Activated CD4-positive, CD25-positive, alpha-beta regulatory T cell treated with anti-CD3 and anti-CD28 coated beads, Interleukin-2, amount 50 U/mL, for 16 hours (primary cell): ENCODE results near the gene GTPBP3.

Source experiments
- DNase-seq: peaks from one replicate; pipeline ENCODE4 v3.0.0-alpha.2; 2020; ENCODE audit warnings: low read depth, low spot score

GTPBP3 gene

DNA sequence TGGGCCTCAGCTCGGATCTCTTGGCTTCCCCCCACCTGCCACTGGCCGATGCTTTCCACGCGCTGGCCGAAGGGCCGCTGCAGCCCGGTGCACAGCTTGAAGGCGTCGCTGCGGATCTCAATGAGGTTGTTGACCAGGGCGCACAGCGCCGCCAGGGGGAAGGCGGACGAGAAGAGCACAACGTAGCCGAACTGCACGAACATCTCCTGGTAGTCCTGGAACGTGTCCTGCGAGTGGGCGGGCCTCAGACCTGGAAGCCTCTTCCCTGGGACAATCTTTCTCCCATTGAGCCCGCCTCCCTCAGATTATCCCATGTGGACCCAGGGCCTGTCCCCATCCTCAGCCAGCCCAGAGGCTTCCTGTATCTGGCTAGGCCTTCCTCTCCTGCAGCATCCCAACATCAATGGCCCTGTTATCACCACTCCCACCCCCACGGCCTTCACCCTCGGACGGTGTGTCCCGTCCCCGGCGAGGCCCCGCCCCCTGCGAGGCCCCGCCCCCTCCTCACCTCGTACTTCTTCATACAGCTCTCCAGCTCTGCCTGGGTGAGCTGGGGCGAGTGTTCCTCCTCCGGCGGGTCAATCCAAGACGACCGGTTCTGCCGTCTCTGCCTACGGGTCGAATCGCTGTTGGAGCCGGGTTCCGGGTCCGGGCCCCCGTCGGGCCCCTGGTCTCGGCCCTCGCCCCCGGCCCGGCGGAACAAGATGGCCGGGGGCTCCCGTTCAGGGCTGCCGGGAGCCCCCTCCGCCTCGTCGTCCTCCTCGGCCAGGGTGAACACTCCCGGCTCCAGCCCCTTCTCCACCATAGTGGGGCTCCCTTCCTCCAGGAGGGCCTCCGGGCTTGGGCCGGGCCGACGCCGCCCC is 9.5 kb upstream of the GTPBP3 start:
- no peak for DNase-seq

GRCh38 chr19:17328517-17329365 is 8.6 kb upstream of the GTPBP3 start:
- no peak for DNase-seq

DNA sequence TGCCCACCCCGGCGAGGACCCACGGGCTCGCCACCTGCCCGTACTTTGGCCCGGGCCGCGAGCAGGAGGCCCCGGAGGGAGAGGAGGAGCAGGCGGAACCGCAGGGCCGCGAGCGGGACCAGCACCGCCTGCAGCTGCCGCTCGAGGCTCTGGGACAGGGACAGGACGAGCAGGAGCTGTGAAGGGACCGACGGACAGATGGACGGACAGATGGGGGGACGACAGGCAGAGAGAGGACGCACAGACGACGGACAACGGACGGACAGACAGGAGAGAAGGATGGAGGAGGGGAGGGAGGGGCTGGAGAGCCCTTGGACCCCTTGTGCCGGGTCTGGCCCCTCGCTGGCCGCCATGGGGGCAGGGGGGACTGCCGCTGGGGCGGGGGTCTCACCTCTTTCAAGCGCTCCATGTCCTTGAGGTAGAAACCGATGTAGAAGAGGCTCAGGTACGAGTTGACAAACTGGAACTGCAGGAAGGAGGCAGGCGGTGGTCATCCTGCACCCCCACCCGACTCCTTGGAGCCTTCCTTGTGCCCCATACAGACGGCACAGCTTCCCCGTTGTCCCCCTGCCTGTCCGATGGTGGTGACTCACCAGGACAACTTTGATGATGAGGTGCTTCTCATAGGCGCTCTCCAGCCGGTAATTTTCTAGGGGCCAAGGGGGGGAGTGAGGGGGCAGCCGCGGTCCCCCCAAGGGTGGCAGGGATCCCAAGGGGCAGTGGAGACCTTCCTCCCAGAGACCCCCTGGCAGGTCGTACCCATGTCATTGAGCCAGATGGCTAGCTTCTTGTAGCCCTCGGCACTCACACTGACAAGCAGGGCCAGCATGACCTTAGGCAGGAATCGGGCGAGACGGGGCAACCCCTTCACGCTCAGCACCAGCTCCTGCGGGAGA is 7.7 kb upstream of the GTPBP3 start:
- no peak for DNase-seq

- DNase-seq: no peak
Observed at GRCh38 chr19:17330262-17331044, 6.9 kb upstream of the GTPBP3 start.

DNA sequence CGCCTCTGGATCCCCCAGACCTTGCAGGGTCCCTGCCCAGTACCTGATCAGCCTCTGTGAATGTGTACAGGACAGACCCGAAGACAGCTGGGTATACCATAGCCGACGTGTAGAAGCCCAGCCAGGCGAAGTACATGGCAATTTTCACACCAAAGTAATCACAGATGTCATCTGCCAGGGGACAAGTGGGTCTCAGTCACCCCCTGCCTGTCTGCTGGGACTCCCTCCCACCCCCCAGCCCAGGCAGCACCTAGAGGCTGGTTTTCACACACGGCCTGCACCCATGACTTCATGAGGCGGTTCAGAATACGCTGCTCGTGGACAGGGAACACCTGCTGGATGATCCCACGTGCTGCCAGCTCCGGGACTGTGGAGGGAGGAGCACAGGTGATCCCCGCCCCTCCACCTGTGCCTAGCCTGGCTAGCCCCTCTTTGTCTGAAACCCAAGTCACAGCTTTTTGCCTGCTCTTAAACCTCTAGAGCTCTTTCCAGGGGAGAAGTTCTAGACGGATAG is 6.3 kb upstream of the GTPBP3 start:
- DNase-seq: no peak

- no peak for DNase-seq
Observed at GRCh38 chr19:17332360-17332676, 5.0 kb upstream of the GTPBP3 start.

DNA sequence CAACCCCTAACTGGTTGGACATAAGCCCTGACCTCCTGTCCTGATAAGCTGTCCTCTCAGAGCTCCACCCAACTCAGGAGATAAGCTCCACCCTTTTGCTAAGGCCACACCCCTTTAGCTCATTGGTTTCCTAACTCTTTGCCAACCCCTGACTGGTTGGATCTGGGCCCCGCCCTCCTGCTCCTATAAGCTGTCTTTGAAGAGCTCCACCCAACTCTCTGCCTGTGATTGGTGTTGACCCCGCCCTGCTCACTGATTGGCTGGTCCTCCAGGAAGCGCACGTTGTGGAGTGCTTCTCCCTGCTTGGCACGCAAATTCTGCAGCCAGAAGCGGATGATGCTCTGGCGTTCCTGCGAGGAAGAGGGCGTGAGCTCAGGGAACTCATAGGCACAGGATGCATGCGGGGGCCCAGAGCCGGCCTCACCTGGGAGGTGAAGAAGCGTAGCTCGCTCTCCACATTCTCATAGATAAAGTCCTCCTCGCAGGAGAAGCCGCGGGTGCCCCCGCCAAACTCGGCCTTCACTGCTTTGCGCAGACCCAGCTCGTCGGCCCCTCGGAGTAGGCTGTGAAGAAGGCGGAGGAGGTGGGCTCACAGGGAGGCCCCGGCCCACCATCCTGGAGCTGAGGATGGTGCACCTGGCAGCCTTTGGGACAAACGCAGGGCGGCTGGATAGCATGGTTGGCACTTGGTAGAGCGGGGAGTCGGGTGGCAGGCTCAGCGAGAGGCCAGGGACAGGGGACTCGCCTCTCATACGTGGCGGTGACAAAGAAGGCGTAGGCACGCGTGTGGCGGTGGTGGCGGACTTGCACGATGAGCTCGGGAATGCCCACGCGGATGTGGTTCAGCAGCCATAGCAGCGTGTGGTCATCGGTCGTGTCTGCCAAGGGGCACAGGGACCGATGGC is 4.4 kb upstream of the GTPBP3 start:
- DNase-seq: no peak

DNA sequence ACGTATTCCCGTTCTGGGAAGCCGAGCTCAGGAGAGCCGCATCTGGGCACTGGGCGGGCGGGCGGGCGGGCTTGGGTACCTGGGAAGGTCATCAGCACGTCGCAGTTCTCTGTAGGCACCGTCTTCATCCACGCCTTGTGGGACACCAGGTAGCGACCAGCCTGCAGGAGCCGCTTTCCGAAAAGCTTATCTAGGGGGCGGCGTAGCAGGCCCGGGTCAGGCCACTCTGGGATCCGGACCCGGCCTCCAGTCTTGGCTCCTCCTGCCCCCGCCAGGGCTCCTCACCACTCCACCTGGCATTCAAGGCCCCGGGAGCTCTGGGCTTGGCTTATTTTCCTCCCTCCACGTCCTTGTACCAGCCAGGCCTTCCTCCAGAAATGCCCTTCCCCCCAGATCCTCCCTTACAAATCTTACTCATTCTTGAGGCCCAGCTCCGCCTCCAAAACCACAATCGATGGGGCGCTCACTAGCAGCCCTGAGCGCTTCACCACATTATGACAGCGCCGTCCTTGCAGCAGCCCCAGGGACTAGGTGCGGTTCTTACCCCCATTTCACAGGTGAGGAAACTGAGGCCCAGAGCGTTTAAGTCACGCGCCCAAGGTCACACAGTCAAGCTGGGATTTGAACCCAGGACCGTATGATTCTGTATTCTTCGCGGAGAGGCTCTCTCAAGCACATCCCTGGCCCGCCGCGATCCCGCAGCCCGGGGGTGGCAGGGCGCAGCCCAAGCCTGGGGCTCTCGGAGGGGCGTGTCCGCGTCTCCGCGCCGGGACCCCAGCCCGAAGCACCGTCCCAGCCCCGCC is 3.5 kb upstream of the GTPBP3 start:
- DNase-seq: peak; percentile 55

GRCh38 chr19:17334414-17335409 is 2.6 kb upstream of the GTPBP3 start, which contains the start of gene ANO8:
Gene ANO8 (minus strand): TSS chr19:17334855. CDS start chr19:17334670, 185 bp downstream.
- peak; percentile 91 for DNase-seq

GRCh38 chr19:17335575-17335974 is 1.8 kb upstream of the GTPBP3 start:
- no peak for DNase-seq

DNA sequence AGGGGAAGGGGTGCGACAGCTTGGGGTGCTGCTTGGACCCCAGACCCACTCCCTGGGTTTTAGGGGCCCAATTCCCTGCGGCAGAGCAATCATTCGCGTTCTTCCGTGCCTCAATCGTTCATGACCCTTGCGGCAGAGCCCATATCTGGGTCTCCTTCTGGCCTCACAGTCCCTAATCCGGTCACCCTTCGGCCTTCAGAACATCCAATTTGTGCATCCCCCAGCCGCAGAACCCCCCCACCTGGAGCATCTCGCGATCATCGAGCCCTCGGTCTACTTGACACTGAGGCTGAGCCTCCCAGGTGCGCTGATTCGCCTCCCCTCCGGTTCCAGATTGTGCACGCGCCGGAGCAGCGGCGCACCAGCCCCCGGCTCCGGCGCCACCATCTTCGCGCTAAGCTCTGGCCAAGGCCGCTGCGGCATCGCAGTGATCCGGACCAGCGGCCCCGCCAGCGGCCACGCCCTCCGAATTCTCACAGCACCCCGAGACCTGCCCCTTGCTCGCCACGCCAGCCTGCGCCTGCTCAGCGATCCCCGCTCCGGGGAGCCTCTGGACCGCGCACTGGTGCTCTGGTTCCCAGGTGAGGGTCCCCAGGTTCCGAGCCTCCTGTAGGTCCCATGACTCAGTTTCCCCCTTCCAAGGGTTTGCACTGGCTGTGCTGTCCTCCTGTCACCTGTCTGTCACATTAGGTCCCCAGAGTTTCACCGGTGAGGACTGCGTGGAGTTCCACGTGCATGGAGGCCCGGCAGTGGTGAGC is 501 bp downstream of the GTPBP3 start:
- no peak for DNase-seq

- DNase-seq: no peak
Observed at GRCh38 chr19:17338433-17339078, 1.2 kb downstream of the GTPBP3 start.

DNA sequence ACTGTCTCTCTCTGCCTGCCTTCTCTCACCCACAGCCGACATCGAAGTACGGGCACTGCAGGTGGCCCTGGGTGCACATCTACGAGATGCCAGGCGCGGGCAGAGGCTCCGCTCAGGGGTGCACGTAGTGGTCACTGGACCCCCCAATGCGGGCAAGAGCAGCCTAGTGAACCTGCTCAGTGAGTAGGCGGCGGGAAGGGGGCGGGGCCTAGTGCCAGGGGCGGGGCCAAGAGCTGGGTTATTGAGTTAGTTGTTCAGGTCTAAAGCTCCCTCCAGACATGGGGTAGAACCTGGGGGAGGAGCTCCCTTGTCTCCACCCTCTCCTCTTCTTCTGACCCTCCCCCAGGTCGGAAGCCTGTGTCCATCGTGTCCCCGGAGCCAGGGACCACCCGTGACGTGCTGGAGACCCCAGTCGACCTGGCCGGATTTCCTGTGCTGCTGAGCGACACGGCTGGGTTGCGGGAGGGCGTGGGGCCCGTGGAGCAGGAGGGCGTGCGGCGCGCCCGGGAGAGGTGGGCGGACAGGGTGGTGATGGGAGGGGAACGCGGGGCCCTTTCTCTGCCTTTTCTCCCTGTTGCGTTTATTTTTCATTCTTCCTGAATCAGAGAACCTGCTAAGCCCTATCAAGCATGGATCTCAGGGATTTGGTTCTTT is 1.9 kb downstream of the GTPBP3 start:
- DNase-seq: no peak

GRCh38 chr19:17340302-17340870 is 3.0 kb downstream of the GTPBP3 start:
- no peak for DNase-seq

GRCh38 chr19:17340871-17341357 is 3.6 kb downstream of the GTPBP3 start:
- no peak for DNase-seq
